ENCODE measurements around the gene PRLHR.

Gene PRLHR

DNA sequence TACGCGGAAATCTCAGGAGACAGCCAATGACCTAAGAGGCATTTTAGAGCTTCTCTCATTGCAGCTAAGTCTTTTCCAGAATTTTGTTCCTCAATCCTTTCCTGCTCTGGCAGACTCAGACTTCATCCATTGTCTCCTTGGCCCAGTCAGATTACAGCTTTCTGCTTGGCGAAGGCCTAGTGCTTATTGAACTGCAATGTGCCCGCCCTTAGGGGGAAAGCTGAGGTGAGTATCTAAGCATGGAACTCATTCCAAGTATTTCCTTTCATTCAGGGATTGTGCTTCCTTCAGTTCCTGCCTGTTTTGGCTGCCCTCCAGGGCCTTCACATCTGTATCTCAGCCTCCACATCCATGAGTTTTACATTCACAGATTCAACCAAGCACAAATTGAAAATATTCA, 37.5 kb downstream of the PRLHR start:
- DNase-seq = no peak

DNA sequence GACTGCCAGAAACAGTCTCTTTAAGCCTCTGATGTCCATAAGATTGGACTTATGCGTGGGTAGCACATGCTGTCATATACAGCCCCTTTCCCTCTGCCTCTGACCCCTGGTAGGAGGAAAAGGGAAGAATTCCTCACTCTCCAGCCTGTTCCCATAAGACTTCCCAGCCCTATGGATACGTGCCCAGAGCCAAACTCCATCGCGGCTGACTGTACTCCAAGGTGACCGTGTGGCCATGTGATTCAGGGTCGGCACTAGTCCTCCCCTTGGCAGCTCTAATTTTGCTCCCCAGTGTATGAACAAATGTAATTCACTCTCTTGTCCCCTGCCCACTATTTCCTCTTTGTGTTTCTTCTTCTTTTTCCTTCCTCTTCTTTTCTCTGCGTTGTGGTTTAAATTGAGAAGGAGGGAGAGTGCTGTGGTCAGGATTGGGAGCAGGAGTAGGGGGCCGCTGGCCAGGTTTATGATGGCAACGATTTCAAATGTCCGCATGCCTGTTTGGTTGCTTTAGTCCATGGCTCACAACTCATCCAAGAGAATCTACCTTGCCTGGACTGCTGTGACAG, 43.8 kb downstream of the PRLHR start:
- DNase-seq = no peak

DNA sequence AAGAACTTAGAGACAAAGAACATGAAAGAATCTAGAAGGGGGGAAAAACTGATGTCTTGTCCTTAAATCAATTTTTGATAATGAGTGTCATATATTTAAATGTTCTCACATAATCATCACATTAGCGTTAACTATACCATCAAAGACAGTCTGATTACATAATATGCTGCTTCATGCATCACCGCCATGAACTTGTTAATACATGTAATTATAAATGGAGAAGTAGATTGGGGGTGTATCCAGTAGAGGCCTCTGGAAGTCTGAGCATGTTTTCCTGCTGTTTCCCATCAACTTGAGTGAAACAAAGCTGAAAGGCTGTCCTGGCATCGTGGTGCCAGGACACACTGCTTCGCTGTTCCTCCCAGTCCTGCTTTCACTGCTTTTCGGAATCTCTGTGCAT, 48.2 kb downstream of the PRLHR start:
- DNase-seq = no peak

DNA sequence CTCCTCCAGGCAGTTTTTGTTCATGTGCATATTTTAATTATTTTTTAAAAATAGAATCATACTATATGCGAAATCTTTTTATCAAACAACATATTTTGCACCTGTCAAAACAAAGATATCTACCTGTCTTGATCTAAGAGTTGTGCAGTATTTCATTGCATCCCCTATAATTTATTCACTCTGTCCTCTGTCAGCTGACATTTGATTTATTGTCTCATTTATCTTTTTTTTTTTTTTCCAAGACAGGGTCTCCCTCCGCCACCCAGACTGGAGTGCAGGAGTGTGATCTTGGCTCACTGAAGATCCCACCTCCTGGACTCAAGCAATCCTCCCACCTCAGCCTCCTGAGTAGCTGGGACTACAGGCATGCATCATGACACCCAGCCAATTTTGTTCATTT, 49.0 kb downstream of the PRLHR start:
- no peak for DNase-seq

DNA sequence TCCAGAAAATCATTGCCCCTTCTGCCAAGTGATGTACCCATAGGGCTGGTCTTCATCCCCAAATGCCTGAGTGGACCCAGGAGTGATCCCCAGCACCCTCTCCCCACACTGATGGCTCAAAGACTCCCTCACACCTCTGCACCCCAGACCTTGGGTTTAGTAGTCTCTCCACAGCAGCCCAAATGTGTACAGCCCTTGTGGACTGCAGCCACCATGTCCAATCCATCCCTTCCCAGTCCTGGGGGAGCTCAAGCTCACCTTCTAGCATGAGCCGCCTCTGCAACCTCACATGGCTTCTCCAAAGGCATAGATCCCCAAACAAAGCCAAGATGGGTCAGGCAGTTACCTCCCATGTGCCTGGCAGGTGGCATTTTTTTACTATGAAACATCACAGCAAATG, 50.1 kb downstream of the PRLHR start:
- DNase-seq = no peak

DNA sequence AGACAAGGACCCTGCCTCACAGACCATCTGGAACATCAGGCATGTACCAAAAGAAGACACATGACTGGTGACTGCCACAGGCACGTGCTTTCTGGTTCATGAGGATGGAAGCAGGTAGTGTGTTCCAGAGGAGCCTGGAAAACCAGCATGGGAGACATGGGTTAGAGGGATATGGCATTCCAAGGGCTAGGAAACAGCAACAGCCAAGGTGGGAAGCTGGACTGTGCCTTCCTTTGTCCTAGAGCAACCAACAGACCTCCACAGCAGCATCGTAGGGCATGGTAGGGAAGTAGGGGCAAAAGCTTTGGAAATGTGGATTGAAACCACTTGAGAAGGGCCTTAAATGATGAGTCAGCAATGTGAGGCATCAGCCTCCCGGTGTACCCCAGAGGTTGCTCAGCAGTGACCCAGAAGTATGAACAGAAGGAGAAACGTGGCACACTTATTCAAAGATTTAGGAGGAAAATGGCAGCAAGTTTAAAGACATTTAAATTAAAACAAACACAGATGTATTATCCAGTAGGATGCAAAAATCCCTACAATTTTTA, 51.0 kb downstream of the PRLHR start:
- no peak for DNase-seq

DNA sequence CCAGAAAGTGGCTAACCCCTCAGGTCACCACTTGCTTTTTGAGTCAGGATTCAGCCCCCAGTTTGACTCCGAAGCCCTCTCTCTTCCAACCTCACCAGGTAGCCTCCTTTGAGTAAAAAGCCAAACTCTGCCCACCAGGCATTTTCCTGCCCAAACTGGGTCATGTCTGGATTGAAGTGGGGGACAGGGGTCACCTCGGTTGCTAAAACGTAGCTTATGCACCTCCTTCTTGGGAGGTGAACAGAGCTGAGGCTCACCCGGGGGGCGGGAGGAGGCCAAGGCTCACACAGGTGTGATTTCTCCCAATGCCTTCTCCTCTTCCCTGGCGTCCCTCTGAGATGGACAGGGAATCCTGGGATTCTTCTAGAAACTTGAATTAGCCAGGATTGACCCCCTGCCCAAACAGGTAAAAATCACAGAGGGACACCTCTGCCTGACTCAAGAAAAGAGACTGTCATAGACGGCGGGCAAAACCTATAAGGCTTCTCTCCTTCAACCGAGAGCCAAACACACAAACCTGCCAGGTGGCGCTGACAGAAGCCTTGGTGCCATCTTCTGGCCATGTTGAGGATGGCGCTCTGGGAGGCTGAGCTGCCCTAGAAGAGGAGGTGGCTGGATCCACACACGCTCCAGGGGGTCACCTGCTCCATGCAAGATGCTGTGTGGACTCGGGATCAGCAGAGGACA, 51.6 kb downstream of the PRLHR start:
- DNase-seq = peak; percentile 14

DNA sequence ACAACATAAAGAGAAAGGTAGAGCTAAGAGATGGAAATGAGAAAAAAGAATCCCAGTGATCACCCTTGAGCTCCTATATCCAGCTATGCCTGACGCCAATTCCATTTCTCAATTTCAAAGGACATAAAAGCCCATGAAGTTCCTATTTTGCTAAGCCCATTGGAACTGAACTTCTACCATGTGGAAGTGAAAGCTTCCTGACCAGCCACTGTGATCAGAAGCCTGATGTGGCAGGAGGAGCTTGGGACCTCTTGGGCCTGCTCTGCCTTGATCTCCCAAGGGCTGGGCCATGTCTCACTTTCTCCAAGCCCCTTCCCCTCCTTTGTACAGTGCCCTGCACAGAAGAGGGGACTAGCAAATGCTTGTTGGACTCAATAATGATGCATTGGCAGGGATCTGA, 52.7 kb downstream of the PRLHR start:
- no peak for DNase-seq

DNA sequence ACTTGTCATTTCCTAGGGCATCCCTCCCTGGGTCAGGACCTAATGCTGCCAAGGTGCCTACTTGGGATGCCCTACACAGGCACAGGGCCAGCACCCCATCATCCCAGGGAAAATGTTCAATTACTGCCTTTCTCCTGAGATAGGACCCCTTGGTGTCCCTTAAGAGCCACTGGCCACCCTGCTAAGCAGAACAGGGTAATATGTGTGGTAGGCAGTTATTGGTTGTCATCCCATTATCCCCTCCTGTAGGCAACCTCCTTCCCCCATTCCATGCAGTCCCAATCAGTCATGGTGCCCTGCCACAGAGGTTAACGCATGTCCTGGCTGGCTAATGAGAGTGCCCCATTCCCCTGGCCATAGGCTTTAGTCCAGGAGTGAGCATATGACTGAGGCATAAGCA, 53.2 kb downstream of the PRLHR start:
- no peak for DNase-seq

DNA sequence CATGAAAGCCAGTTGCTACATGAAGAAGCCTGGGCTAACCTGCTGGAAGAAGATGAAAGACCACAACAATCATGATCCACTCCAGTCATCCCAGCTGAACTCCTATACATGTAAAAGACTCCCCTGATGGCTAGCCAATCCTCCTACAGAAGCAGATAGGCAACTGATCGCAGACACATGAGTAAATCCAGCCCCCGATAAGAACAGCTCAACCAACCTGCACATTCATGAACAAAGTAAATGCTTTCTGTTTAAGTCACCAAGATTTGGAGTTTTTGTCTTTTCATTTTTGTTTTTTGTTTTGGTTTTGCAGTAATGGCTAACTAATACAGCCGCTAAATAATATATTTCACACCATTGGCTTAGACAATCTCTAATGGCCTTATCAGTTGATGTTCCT, 53.7 kb downstream of the PRLHR start:
- DNase-seq = no peak
